Lower lobe of right lung (tissue), 2 donors: ENCODE data around the gene GRIA1. TPM values are rescaled to one million over a fixed set of nuclear protein-coding genes. Genes with fewer than 3 reads are reported as not detected.

Experiments
- ATAC-seq, 2 donors: fragments of 200-7000 bp; cut with Tn5 transposase; one replicate each; pipeline ENCODE4 v1.9.1; 2020 to 2022; ENCODE audit warnings: mild to moderate bottlenecking in 2 of 2, moderate library complexity in 2 of 2
- DNase-seq: peaks from one replicate; pipeline ENCODE4 v3.0.0-alpha.2; 2020
- H3K27ac ChIP-seq: fragments of 200-600 bp; one replicate; pipeline ENCODE4 v1.8.0; 2022
- H3K27me3 ChIP-seq: fragments of 200-600 bp; one replicate; pipeline ENCODE4 v1.8.0; 2022; ENCODE audit warnings: low read depth
- H3K36me3 ChIP-seq: fragments of 200-600 bp; one replicate; pipeline ENCODE4 v1.8.0; 2022; ENCODE audit warnings: mild to moderate bottlenecking
- H3K4me1 ChIP-seq: fragments of 200-600 bp; one replicate; pipeline ENCODE4 v1.8.0; 2022
- H3K4me3 ChIP-seq: fragments of 200-600 bp; one replicate; pipeline ENCODE4 v1.8.0; 2022; ENCODE audit warnings: mild to moderate bottlenecking
- H3K9me3 ChIP-seq: fragments of 200-600 bp; one replicate; pipeline ENCODE4 v1.8.0; 2022
- CTCF ChIP-seq: fragments of 200-600 bp; IDR thresholded peaks from one replicate; pipeline ENCODE4 v1.8.0; 2022; ENCODE audit warnings: antibody characterized with exemption, mild to moderate bottlenecking
- intact Hi-C: fragments of 100-400 bp; cut with DNase I; formaldehyde crosslinking; loops from one replicate; pipeline ENCODE4 v1.11.0; 2022
- total RNA-seq: library from RNA; stranded (reverse); fragmentation: NEBNext Ultra II Directional; extraction: Animal tissue kit (Norgen Biotek cat#: 25700); gene quantifications from one replicate; pipeline ENCODE4 v1.2.1, GENCODE V29; 2021
- donor health status: DM: no; HTN: yes; CAD: no; lungs with severe emphysema.

GRIA1 gene
- total RNA-seq, 1 donor from 2014 or later = 10.3 TPM

- peak; percentile 64 to 81 for ATAC-seq
- Histone ChIP-seq H3K9me3 (no peaks in the 10 kb centered on the region), H3K4me3 (no peak overlapping the region), H3K4me1 (peaks cover 10% of the 10 kb centered on the region), H3K36me3 (no peaks in the 10 kb centered on the region), H3K27me3 (no peaks in the 10 kb centered on the region), H3K27ac (no peak overlapping the region)
- TF ChIP-seq CTCF = no peak
- intact Hi-C loops = no loop called here
- DNase-seq = peak; percentile 36
Measured at GRCh38 chr5:153555420-153556114, 65.1 kb downstream of the GRIA1 start.

GRCh38 chr5:153558957-153559356, 68.5 kb downstream of the GRIA1 start:
- no peak overlapping the region for H3K4me3 ChIP-seq
- no peak for DNase-seq
- no peaks in the 10 kb centered on the region for H3K36me3 ChIP-seq
- no peaks in the 10 kb centered on the region for H3K4me1 ChIP-seq
- intact Hi-C loops = no loop called here
- H3K27ac ChIP-seq = no peak overlapping the region
- no peaks in the 10 kb centered on the region for H3K27me3 ChIP-seq
- ATAC-seq = no peak
- TF ChIP-seq CTCF = no peak
- no peaks in the 10 kb centered on the region for H3K9me3 ChIP-seq

- H3K27ac ChIP-seq = no peak overlapping the region
- DNase-seq (no peak), ATAC-seq (no peak)
- H3K4me1 ChIP-seq = no peaks in the 10 kb centered on the region
- no peaks in the 10 kb centered on the region for H3K36me3 ChIP-seq
- no peaks in the 10 kb centered on the region for H3K9me3 ChIP-seq
- no peaks in the 10 kb centered on the region for H3K27me3 ChIP-seq
- H3K4me3 ChIP-seq = no peak overlapping the region
- intact Hi-C loops = no loop called here
- TF ChIP-seq CTCF = no peak
Measured at GRCh38 chr5:153559926-153560325, 69.5 kb downstream of the GRIA1 start.

GRCh38 chr5:153562189-153562588, 71.7 kb downstream of the GRIA1 start:
- no peak for DNase-seq
- H3K36me3 ChIP-seq = no peaks in the 10 kb centered on the region
- intact Hi-C loops = no loop called here
- H3K4me3 ChIP-seq = no peak overlapping the region
- no peak for TF ChIP-seq CTCF
- H3K27ac ChIP-seq = no peak overlapping the region
- H3K4me1 ChIP-seq = no peaks in the 10 kb centered on the region
- no peaks in the 10 kb centered on the region for H3K27me3 ChIP-seq
- ATAC-seq = no peak
- H3K9me3 ChIP-seq = no peaks in the 10 kb centered on the region

GRCh38 chr5:153565822-153566221, 75.4 kb downstream of the GRIA1 start:
- no peak for TF ChIP-seq CTCF
- intact Hi-C loops = no loop called here

More at GRCh38 chr5:153565822-153566221, 75.4 kb downstream of the GRIA1 start:
- no peaks in the 10 kb centered on the region for H3K9me3 ChIP-seq
- ATAC-seq (no peak), DNase-seq (no peak)
- no peaks in the 10 kb centered on the region for H3K27me3 ChIP-seq
- H3K4me3 ChIP-seq = no peak overlapping the region
- no peaks in the 10 kb centered on the region for H3K4me1 ChIP-seq
- no peaks in the 10 kb centered on the region for H3K36me3 ChIP-seq
- no peak overlapping the region for H3K27ac ChIP-seq
